Coronary artery (tissue), 2 donors: ENCODE data around the gene TREH.

Source experiments
- DNase-seq: peaks from one replicate; pipeline ENCODE4 v3.0.0-alpha.2; 2017; ENCODE audit warnings: low spot score
- H3K27ac ChIP-seq, 2 donors: fragments of 200-600 bp; sonication (generic); one replicate each; pipeline ENCODE4 v1.5.1; 2016 to 2019
- H3K4me3 ChIP-seq: fragments of 200-600 bp; sonication (generic); 2 replicates; pipeline ENCODE4 v1.5.1; 2016; ENCODE audit warnings: mild to moderate bottlenecking, moderate library complexity
- TF ChIP-seq, protein P1 (sequence below): fragments of 200-600 bp; sonication (generic); IDR thresholded peaks from one replicate; pipeline ENCODE4 v1.5.1; 2019; ENCODE audit warnings: antibody characterized with exemption

The TREH gene

DNA sequence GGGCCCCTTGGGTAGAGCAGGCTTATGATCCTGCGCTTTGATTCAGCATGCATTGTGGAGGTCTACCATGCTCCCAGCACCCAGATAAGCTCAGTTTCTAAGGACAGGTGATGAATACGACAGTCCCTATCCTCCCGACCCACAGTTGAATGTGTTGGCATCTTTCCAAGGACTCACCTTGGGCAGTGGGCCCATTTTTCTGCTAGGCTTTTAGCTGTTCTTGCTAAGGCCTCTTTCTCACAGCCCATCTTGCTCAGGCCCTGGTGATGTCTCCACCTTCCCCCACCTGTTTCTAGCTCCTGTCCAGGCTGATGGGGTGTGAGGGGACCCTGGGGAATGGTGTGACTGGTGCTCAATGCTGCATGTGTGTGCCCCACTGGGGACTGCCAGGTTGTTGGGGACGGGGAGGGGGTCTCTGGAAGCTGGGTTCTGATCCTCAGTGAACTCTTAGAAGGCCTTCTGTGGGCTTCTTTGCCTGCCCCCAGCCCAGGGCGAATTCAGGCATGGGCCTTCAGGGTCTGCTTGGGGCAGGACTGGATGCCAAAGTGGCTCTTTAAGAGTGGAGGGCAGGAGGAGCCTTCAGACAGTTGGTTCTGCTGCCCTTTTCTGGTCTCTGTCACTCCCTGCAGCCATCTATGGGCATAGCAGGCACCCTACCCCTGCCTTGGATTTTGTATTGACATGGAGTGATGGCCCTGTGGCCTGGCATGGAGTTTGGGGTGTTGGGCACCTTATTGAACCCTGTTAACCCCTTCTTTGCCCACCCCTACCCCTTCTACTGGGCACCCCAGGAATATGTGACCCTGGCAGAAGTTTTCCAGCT lies 38.9 kb downstream of the TREH start:
- TF ChIP-seq, protein P1, sequence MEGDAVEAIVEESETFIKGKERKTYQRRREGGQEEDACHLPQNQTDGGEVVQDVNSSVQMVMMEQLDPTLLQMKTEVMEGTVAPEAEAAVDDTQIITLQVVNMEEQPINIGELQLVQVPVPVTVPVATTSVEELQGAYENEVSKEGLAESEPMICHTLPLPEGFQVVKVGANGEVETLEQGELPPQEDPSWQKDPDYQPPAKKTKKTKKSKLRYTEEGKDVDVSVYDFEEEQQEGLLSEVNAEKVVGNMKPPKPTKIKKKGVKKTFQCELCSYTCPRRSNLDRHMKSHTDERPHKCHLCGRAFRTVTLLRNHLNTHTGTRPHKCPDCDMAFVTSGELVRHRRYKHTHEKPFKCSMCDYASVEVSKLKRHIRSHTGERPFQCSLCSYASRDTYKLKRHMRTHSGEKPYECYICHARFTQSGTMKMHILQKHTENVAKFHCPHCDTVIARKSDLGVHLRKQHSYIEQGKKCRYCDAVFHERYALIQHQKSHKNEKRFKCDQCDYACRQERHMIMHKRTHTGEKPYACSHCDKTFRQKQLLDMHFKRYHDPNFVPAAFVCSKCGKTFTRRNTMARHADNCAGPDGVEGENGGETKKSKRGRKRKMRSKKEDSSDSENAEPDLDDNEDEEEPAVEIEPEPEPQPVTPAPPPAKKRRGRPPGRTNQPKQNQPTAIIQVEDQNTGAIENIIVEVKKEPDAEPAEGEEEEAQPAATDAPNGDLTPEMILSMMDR = no peak
- no peak overlapping the region for H3K4me3 ChIP-seq
- DNase-seq = no peak
- H3K27ac ChIP-seq = peak overlapping the region in 1 of 2 donors; percentile 45

DNA sequence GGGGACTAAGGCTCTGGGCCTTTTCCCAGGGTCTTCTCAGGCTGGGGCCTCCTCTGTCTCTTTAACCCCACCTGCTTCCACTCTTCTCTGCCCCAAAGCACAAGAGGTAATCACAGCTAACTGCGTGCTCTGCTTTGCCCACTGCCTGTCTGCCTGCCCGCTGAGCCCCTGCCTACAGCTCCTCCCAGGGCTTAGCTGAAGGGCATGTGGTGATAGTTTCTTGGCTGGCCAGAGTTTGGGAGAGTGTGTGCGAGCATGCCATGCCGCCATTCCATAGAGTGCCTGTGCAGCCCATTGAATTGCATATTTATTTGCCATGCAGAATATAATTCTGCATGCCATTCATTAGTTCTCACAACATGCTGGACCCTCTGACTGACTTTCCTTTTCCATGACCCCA lies 39.6 kb downstream of the TREH start:
- Histone ChIP-seq H3K4me3 (no peak overlapping the region), H3K27ac (peak overlapping the region in 1 of 2 donors; percentile 45)
- TF ChIP-seq, protein P1 = no peak
- DNase-seq = no peak

DNA sequence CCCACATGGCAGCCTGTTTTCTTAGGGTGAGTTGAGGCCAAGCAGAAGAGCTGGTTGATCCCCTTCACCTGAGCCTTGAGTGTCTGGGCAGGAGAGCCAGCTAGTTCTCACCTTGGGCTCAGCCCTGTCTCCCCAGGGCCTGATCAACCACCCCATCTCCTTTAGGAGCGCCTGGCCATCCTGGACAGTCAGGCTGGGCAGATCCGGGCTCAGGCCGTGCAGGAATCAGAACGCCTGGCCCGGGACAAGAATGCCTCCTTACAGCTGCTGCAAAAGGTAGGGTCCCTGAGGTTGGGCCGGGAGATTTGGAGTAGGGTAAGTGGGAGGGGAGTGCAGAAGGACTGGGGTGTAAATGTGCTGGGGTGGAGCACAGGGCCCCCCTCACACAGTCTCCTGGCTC lies 40.7 kb downstream of the TREH start:
- DNase-seq = no peak
- H3K27ac ChIP-seq = peak overlapping the region; percentile 1 to 21
- TF ChIP-seq, protein P1 = no peak

DNA sequence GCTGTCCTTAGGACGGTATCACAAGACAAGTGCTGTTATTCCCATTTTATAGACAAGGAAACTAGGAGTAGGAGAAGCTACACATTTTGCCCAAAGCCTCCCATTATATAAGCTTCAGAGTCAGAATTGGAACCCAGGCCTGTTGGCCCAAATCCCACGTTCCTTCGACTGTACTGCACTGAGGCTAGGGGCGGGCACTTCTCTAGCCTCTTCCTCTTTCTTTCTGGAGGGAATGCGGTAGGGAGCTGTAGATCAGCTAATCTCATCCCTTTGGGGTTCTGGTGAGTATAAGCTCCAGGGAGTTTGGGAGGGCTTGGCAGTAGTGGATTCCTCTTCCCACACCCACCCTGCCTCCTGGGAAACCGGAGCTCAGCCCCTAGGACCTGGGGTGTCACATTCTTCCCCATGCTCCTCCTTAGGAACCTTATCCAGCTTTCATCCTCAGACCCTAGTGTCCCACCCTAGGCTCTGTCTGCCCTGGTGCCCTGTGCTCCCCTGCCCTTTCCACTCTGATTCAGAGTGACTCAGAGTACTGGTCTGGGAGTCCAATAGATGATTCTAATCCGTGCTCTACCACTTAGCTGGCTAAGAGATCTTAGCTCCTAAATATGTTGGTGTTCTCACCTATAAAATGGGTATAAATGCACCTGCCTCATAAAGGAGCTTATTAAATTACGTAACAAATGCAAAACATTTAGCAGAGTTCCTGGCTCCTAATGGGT lies 42.7 kb downstream of the TREH start:
- TF ChIP-seq, protein P1 = no peak
- Histone ChIP-seq H3K27ac (peak overlapping the region in 1 of 2 donors; percentile 91), H3K4me3 (no peak overlapping the region)
- no peak for DNase-seq

More for the DNA sequence above, 40.7 kb downstream of the TREH start:
- no peak overlapping the region for H3K4me3 ChIP-seq

DNA sequence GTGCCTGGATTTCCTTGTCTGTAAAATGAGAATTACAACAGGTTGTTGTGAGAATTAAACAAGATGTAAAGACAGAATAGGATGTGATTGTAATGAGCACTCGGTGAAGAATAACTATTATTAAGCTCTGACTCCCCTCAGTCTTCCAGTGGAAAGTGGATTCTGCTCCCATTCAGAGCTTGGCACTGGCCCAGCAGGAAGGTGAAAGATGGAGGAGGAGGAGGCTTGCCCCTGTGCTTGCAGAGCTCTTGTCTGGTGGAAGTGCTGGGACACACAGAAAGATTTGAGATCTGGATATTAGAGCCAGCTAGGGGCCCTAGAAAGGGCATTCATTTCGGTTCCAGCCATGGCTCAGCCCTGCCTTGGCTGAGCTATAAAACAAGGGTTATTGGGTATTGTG lies 43.8 kb downstream of the TREH start:
- DNase-seq = no peak
- TF ChIP-seq, protein P1 = no peak
- Histone ChIP-seq H3K27ac (peak overlapping the region; percentile 73 to 91), H3K4me3 (no peak overlapping the region)

DNA sequence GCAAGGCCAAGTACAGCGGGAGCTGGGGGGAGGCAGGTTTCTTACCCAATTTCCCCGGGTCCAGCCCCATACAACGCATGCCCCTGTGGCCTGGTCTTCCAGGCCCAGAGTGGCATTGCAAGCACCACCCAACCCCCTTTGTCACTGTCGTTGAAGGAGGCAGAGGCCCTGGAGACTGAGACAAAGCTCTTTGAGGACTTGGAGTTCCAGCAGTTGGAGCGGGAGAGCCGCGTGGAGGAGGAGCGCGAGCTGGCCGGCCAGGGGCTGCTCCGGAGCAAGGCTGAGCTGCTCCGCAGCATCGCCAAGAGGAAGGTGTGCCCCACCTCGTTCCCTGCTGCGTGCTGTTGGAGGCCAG lies 44.2 kb downstream of the TREH start:
- peak overlapping the region; percentile 61 for H3K4me3 ChIP-seq
- DNase-seq = no peak
- TF ChIP-seq, protein P1 = no peak
- H3K27ac ChIP-seq = peak overlapping the region; percentile 73 to 91
